ENCODE measurements around the gene NOS3.

GRCh38 chr7:150978126-150978789 lies 12.6 kb upstream of the NOS3 start, which contains the start of gene KCNH2:
- no peak for TF ChIP-seq POLR2A (IDR thresholded peaks at IDR 0.05; ENCODE audit: low read depth, low read length)
- TF ChIP-seq POLR2AphosphoS5 (IDR thresholded peaks at IDR 0.05; ENCODE audit: insufficient read depth, low read depth, low read length): no peak
- no peak for TF ChIP-seq CTCF (IDR thresholded peaks at IDR 0.05; ENCODE audit: extremely low read depth in 1 of 2, insufficient read depth in 1 of 2, low read depth in 1 of 2, low read length in 2 of 2)
- no peak for TF ChIP-seq JUN (IDR thresholded peaks at IDR 0.05; ENCODE audit: borderline replicate concordance, insufficient read depth, insufficient read length, low read depth)
- no peak for TF ChIP-seq GATA2 (IDR thresholded peaks at IDR 0.05; ENCODE audit: insufficient read depth, insufficient read length, low read depth, low read length)
